OCI-LY7 (cell line): Measurements from ENCODE around the gene ACR. TPM values are rescaled to one million over a fixed set of nuclear protein-coding genes. Genes with fewer than 3 reads are reported as not detected.

ENCODE experiments used
- BruUV-seq: library from RNA; stranded (reverse); fragments of 400-500 nt; replicated peaks from 2 replicates; lab custom pipeline; 2021; lab: Mats Ljungman, UMichigan
- CTCF ChIA-PET: fragments of 300-600 bp; sonication (Branson Sonifier 250); formaldehyde crosslinking; loops from one replicate; lab custom pipeline; 2022; ENCODE audit warnings: antibody characterized with exemption; ENCODE audit not compliant: unreplicated experiment; lab: Charles Lee
- POLR2A ChIA-PET: fragments of 300-600 bp; sonication (Branson Sonifier 250); formaldehyde crosslinking; loops from one replicate; lab custom pipeline; 2022; ENCODE audit warnings: antibody characterized with exemption; lab: Charles Lee
- DNase-seq: peaks from one replicate; pipeline ENCODE4 v3.0.0-alpha.2; 2015; ENCODE audit warnings: low spot score
- H2AFZ ChIP-seq: fragments of 200-600 bp; sonication (generic), shearing (Covaris generic); 2 replicates; pipeline ENCODE4 v1.6.1; 2014; ENCODE audit warnings: mild to moderate bottlenecking, antibody characterized with exemption, low read length, moderate library complexity
- H3K27ac ChIP-seq: fragments of 200-600 bp; sonication (generic); 2 replicates; pipeline ENCODE4 v1.5.1; 2014; ENCODE audit warnings: mixed run types, low read depth, mild to moderate bottlenecking, moderate library complexity, low read length, inconsistent platforms; ENCODE audit not compliant: poor library complexity, severe bottlenecking
- H3K36me3 ChIP-seq: fragments of 200-600 bp; sonication (generic); 2 replicates; pipeline ENCODE4 v1.6.1; 2014; ENCODE audit warnings: mild to moderate bottlenecking, antibody characterized with exemption, low read length, moderate library complexity, mixed read lengths; ENCODE audit not compliant: insufficient read depth
- H3K4me1 ChIP-seq: fragments of 200-600 bp; sonication (generic); 2 replicates; pipeline ENCODE4 v1.5.1; 2014; ENCODE audit warnings: mild to moderate bottlenecking, low read length; ENCODE audit not compliant: insufficient read depth, poor library complexity, severe bottlenecking
- H3K4me2 ChIP-seq: fragments of 200-600 bp; sonication (generic); 2 replicates; pipeline ENCODE4 v1.6.1; 2014; ENCODE audit warnings: mild to moderate bottlenecking, low read length
- H3K4me3 ChIP-seq: fragments of 200-600 bp; sonication (generic); 2 replicates; pipeline ENCODE4 v1.5.1; 2014; ENCODE audit warnings: mild to moderate bottlenecking, low read depth, low read length; ENCODE audit not compliant: poor library complexity, severe bottlenecking
- H3K79me2 ChIP-seq: fragments of 200-600 bp; sonication (generic); 2 replicates; pipeline ENCODE4 v1.6.1; 2016; ENCODE audit warnings: low read depth, mild to moderate bottlenecking, low read length, moderate library complexity, mixed read lengths; ENCODE audit not compliant: insufficient read depth
- H3K9me2 ChIP-seq: fragments of 200-600 bp; sonication (generic); 2 replicates; pipeline ENCODE4 v1.6.1; 2016; ENCODE audit warnings: mild to moderate bottlenecking, low read length, mixed read lengths; ENCODE audit not compliant: insufficient read depth
- H3K9me3 ChIP-seq: fragments of 200-600 bp; sonication (generic); 2 replicates; pipeline ENCODE4 v1.6.1; 2014; ENCODE audit warnings: mild to moderate bottlenecking, mixed run types, low read length, mixed read lengths
- H4K20me1 ChIP-seq: fragments of 200-600 bp; sonication (generic); 2 replicates; pipeline ENCODE4 v1.6.1; 2014; ENCODE audit warnings: mild to moderate bottlenecking, antibody characterized with exemption, low read length, moderate library complexity, mixed read lengths; ENCODE audit not compliant: insufficient read depth
- CTCF ChIP-seq: fragments of 200-600 bp; sonication (generic); conservative IDR thresholded peaks from 2 replicates; pipeline ENCODE4 v1.5.1; 2014; ENCODE audit warnings: mild to moderate bottlenecking, antibody characterized with exemption, low read length, moderate library complexity, mixed read lengths
- EZH2phosphoT487 ChIP-seq: fragments of 200-600 bp; sonication (generic); IDR thresholded peaks from 2 replicates; pipeline ENCODE4 v1.6.1; 2018; ENCODE audit warnings: low read depth, borderline replicate concordance, mild to moderate bottlenecking, mixed run types, antibody characterized with exemption, low read length, moderate library complexity, mixed read lengths
- intact Hi-C: fragments of 100-400 bp; cut with micrococcal nuclease; formaldehyde crosslinking; loops from one replicate; pipeline ENCODE4 v1.10.0; 2022; ENCODE audit not compliant: unreplicated experiment
- total RNA-seq, 2 experiments: library from RNA; depleted of rRNA in 1 of 2; stranded (reverse); fragments of >200 nt in 1 of 2; shearing (Covaris generic) in 1 of 2; gene quantifications; 2 replicates each; pipeline ENCODE4 v1.2.3, GENCODE V29; 2014 to 2022

ACR gene
- total RNA-seq, 2 experiments from 2014 or later = not detected

DNA sequence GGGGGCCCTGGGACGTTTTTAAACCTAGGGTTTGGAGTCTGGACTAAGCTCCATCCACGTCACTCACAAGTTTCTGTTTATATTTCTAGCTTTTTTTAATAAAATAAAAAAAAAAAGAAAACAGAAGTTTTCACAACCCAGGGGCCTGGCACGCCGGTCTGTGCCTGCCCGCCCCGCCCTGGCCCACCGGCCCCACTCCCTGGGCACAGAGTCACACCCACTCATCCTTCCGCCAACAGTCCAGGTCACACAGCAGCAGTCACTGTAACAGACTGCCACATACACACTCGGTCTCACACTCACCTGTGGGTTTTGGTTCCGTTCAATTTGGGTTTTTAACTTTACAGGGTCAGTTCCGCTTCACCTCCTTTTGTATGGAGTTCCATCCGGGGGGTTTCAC, 5.3 kb upstream of the ACR start:
- Histone ChIP-seq H3K9me3 (no peaks in the 10 kb centered on the region), H3K27ac (no peak overlapping the region), H2AFZ (no peak overlapping the region), H4K20me1 (no peaks in the 10 kb centered on the region), H3K79me2 (no peaks in the 10 kb centered on the region), H3K4me2 (no peak overlapping the region), H3K4me1 (peaks cover 20% of the 10 kb centered on the region), H3K9me2 (no peaks in the 10 kb centered on the region), H3K4me3 (no peak overlapping the region), H3K36me3 (no peaks in the 10 kb centered on the region)
- ChIA-PET CTCF (no interaction called here), POLR2A (no interaction called here)
- intact Hi-C loops = no loop called here
- DNase-seq = no peak
- no TSS peak for BruUV-seq
- TF ChIP-seq CTCF (no peak), EZH2phosphoT487 (no peak)

GRCh38 chr22:50733521-50734342, 4.3 kb upstream of the ACR start:
- H3K27ac ChIP-seq = no peak overlapping the region
- no peak overlapping the region for H2AFZ ChIP-seq
- CTCF ChIA-PET = no interaction called here
- no peak overlapping the region for H3K4me2 ChIP-seq
- POLR2A ChIA-PET = no interaction called here
- no peak overlapping the region for H3K4me3 ChIP-seq
- peaks cover 18% of the 10 kb centered on the region for H3K4me1 ChIP-seq
- H3K79me2 ChIP-seq = no peaks in the 10 kb centered on the region
- H3K9me3 ChIP-seq = no peaks in the 10 kb centered on the region
- H4K20me1 ChIP-seq = no peaks in the 10 kb centered on the region
- no peak for DNase-seq
- intact Hi-C loops = no loop called here
- no TSS peak for BruUV-seq
- TF ChIP-seq EZH2phosphoT487 (no peak), CTCF (no peak)
- no peaks in the 10 kb centered on the region for H3K9me2 ChIP-seq
- H3K36me3 ChIP-seq = no peaks in the 10 kb centered on the region

DNA sequence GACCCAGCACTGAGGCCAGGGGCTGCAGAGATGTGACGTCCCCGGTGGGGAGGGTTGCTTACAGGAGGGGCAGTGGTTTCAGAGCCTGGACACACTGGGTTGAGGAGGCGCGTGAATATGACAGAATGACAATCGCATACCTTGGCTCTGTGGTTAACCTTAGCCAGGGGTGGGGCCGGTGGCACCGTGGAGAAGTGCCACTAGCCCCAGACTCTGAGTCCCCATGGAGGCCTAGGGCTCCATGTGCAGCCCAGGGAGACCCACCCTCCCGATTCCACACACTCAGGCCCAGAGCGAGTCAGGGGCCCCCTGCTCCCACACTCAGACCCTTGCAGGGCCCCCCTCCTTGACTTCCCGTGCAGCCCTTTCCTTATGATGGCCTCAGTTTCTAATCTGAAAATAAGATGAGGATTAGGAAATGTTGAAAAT, 3.6 kb upstream of the ACR start:
- no peak overlapping the region for H2AFZ ChIP-seq
- H3K27ac ChIP-seq = no peak overlapping the region
- ChIA-PET POLR2A (no interaction called here), CTCF (no interaction called here)
- no TSS peak for BruUV-seq
- no peaks in the 10 kb centered on the region for H3K9me3 ChIP-seq
- no peak for DNase-seq
- peaks cover 12% of the 10 kb centered on the region for H3K4me1 ChIP-seq
- no peaks in the 10 kb centered on the region for H3K36me3 ChIP-seq
- no peak for TF ChIP-seq EZH2phosphoT487
- TF ChIP-seq CTCF = no peak
- H3K4me2 ChIP-seq = no peak overlapping the region
- no peaks in the 10 kb centered on the region for H3K9me2 ChIP-seq
- no peaks in the 10 kb centered on the region for H3K79me2 ChIP-seq
- H3K4me3 ChIP-seq = no peak overlapping the region
- no peaks in the 10 kb centered on the region for H4K20me1 ChIP-seq
- intact Hi-C loops = no loop called here
